ENCODE data around the gene SLC46A2. TPM values are rescaled to one million over a fixed set of nuclear protein-coding genes. Genes with fewer than 3 reads are reported as not detected.

The SLC46A2 gene
- total and polyA plus RNA-seq, 2 of the 13 experiments (the other 11 are each of a cell fraction or from before 2014, with no cell fraction given): not detected

DNA sequence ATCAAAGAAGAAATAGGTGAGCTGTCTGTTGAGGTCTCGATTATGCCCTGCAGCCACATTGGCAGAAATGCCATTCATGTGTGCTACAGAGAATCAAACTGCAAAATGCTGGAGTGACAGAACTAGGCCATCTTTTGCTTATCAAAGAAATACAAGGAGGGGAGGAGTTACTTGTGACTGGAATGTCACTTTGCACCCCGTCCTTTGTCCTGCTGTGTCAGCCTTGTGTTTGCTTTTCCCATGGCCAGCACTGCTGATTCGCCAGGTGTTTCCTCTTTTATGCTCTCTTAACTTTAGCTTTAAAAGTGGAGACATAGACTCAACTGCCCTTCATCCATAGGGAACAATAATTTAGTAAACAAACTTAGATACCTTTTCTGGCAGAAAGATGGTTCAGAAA lies 54.3 kb downstream of the SLC46A2 start (continued):
- peak; percentile 36; the same call in 1 of the 2 replicates for TF ChIP-seq ARID5B (CRISPR knock-in tag; IDR thresholded peaks at IDR 0.05)
- TF ChIP-seq SOX5 (CRISPR knock-in tag; IDR thresholded peaks at IDR 0.05; ENCODE audit: borderline replicate concordance): peak; percentile 88
- TF ChIP-seq, protein P1, sequence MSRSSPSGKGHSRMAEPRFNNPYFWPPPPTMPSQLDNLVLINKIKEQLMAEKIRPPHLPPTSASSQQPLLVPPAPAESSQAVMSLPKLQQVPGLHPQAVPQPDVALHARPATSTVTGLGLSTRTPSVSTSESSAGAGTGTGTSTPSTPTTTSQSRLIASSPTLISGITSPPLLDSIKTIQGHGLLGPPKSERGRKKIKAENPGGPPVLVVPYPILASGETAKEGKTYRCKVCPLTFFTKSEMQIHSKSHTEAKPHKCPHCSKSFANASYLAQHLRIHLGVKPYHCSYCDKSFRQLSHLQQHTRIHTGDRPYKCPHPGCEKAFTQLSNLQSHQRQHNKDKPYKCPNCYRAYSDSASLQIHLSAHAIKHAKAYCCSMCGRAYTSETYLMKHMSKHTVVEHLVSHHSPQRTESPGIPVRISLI (CRISPR knock-in tag; IDR thresholded peaks at IDR 0.05; ENCODE audit: borderline replicate concordance): no peak
- no peak for TF ChIP-seq HINFP (CRISPR knock-in tag; IDR thresholded peaks at IDR 0.05; ENCODE audit: low read depth)
- no peak for TF ChIP-seq NR1H2 (CRISPR knock-in tag; IDR thresholded peaks at IDR 0.05; ENCODE audit: borderline replicate concordance, low read depth)
- TF ChIP-seq SOX13 (IDR thresholded peaks at IDR 0.05): peak; percentile 82
- peak in 1 of 2 experiments; percentile 94; a peak in 2 of 4 replicates for TF ChIP-seq SOX13 (CRISPR knock-in tag; conservative IDR thresholded peaks at IDR 0.05 in 1 of 2, IDR thresholded peaks at IDR 0.05 in 1 of 2)
- TF ChIP-seq, protein P2, sequence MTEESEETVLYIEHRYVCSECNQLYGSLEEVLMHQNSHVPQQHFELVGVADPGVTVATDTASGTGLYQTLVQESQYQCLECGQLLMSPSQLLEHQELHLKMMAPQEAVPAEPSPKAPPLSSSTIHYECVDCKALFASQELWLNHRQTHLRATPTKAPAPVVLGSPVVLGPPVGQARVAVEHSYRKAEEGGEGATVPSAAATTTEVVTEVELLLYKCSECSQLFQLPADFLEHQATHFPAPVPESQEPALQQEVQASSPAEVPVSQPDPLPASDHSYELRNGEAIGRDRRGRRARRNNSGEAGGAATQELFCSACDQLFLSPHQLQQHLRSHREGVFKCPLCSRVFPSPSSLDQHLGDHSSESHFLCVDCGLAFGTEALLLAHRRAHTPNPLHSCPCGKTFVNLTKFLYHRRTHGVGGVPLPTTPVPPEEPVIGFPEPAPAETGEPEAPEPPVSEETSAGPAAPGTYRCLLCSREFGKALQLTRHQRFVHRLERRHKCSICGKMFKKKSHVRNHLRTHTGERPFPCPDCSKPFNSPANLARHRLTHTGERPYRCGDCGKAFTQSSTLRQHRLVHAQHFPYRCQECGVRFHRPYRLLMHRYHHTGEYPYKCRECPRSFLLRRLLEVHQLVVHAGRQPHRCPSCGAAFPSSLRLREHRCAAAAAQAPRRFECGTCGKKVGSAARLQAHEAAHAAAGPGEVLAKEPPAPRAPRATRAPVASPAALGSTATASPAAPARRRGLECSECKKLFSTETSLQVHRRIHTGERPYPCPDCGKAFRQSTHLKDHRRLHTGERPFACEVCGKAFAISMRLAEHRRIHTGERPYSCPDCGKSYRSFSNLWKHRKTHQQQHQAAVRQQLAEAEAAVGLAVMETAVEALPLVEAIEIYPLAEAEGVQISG (CRISPR knock-in tag; IDR thresholded peaks at IDR 0.05): no peak
- TF ChIP-seq SP4 (CRISPR knock-in tag; IDR thresholded peaks at IDR 0.05): no peak
- no peak for TF ChIP-seq PAWR (CRISPR knock-in tag; IDR thresholded peaks at IDR 0.05; ENCODE audit: borderline replicate concordance)
- no peak for TF ChIP-seq ZNF766 (CRISPR knock-in tag; IDR thresholded peaks at IDR 0.05; ENCODE audit: borderline replicate concordance)
- TF ChIP-seq MXI1 (IDR thresholded peaks at IDR 0.05; ENCODE audit: borderline replicate concordance, low read depth, low read length): no peak
- no peak for TF ChIP-seq ZFP41 (CRISPR knock-in tag; IDR thresholded peaks at IDR 0.05; ENCODE audit: borderline replicate concordance)
- no peak for TF ChIP-seq PAX8 (CRISPR knock-in tag; IDR thresholded peaks at IDR 0.05; ENCODE audit: borderline replicate concordance)
- TF ChIP-seq ZKSCAN1 (IDR thresholded peaks at IDR 0.05; ENCODE audit: low read length): no peak
- TF ChIP-seq FOXA3 (CRISPR knock-in tag; IDR thresholded peaks at IDR 0.05): peak; percentile 33; the same call in 1 of the 2 replicates
- TF ChIP-seq TFAP4 (IDR thresholded peaks at IDR 0.05; ENCODE audit: borderline replicate concordance, low read depth): peak; percentile 56; the same call in 1 of the 2 replicates
- TF ChIP-seq, protein P3, sequence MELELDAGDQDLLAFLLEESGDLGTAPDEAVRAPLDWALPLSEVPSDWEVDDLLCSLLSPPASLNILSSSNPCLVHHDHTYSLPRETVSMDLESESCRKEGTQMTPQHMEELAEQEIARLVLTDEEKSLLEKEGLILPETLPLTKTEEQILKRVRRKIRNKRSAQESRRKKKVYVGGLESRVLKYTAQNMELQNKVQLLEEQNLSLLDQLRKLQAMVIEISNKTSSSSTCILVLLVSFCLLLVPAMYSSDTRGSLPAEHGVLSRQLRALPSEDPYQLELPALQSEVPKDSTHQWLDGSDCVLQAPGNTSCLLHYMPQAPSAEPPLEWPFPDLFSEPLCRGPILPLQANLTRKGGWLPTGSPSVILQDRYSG (CRISPR knock-in tag; IDR thresholded peaks at IDR 0.05): no peak
- no peak for TF ChIP-seq ZNF225 (CRISPR knock-in tag; IDR thresholded peaks at IDR 0.05)
